ENCODE measurements around the gene PKNOX1.
"Not testable (repeated sequence)": the region's sequence is repeated elsewhere in the genome, so short reads cannot be mapped to it uniquely, and the experiment has no call there.

- TF ChIP-seq EZH2 (IDR thresholded peaks at IDR 0.05); POLR2AphosphoS5 (IDR thresholded peaks at IDR 0.05; ENCODE audit: borderline replicate concordance, low read depth, low read length): not testable (repeated sequence)
Measured at GRCh38 chr21:43043291-43043690, 68.9 kb downstream of the PKNOX1 start.
